C4-2B (cell line): Measurements from ENCODE around the gene ARHGEF2.
A peak's percentile ranks its signal among the peaks of the same experiment; 100 is the strongest.

ENCODE experiments used
- H3K27ac ChIP-seq: fragments of 450-650 bp; 2 replicates; pipeline ENCODE4 v1.5.1; 2017
- CTCF ChIP-seq: fragments of 450-650 bp; conservative IDR thresholded peaks from 2 replicates; pipeline ENCODE4 v1.5.1; 2017; ENCODE audit warnings: mild to moderate bottlenecking
- ZFX ChIP-seq: fragments of 450-650 bp; IDR thresholded peaks from 2 replicates; pipeline ENCODE4 v1.6.1; 2017

ARHGEF2 gene

GRCh38 chr1:155912056-155912536, 66.3 kb downstream of the ARHGEF2 start:
- TF ChIP-seq ZFX (no peak), CTCF (no peak)
- no peak overlapping the region; the same call in 1 of the 2 replicates for H3K27ac ChIP-seq

DNA sequence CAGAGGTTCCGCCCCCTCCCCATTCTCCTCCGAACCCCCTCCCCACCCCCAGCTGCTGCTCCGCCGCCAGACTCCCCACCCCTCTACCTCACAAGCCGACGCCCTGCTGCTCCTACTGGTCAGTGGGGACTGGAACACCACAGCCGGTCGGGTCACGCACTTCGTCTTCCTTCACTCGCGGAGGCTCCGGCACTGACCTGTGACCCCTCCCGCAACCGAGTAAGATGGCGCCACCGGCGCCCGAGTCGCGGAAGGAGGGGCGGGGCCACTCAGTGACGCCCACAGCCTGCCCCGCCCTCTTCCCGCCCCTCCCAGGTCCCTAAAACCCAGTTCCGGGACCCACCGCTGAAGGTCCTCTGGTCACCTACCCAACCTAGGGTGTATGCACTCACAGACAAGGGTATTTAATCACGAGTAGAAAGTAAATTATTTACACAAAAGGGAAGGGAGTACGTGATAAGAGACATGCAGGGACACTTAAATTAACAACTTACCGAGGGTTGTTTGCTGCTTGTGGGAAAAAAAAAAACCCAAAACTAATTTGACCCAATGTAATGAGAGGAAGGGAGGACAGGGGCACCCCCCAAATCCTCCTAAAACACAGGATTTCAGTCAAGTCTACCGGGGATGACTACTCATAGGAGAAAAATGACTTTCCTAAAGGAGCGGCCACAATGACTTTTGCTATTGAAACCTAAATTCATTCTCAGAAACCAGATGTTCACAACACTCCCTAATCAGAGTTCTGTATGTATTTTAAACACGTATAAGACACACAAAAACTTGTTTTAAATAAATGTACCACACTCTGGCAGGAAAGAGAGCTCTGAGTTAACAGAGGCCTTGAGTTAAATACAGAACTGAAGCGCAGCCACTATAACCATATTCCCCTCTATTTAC, 66.9 kb downstream of the ARHGEF2 start, which contains the start of gene RIT1:
RIT1 (minus strand) TSS at position 194 of the 900 bp plus-strand sequence. CDS start 588 bp downstream, outside the sequence.
- TF ChIP-seq CTCF (no peak), ZFX (no peak)
- H3K27ac ChIP-seq: peak within 1 kb of the TSS; percentile 67

DNA sequence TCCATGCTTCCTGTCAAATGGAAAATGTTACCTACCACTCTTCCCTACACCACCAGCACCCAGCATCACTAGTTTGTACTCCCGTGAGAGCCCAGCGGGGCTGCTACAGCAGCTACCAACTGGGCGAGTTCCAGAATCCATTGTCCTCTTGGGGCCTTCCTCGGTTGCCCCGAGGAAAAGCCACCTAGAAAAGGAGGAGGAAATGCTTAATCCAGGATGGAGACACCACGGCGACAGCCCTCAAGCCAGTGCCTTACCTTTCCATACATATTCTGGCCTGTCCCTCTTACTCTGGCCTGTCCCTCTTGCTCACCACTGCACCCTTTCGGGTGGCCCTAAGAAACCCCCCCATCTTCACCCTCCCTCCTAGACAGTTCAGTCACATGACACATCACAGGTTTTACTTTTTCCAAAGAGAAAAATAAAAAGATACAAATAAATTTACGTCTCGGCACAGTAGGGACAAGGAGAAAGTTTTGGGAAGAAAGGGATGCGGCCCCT, 67.7 kb downstream of the ARHGEF2 start:
- TF ChIP-seq CTCF (no peak), ZFX (no peak)
- peak overlapping the region; percentile 67 for H3K27ac ChIP-seq

- no peak for TF ChIP-seq ZFX
- no peak for TF ChIP-seq CTCF
- H3K27ac ChIP-seq: peak overlapping the region; percentile 40
Measured at GRCh38 chr1:155909894-155910293, 68.5 kb downstream of the ARHGEF2 start.

GRCh38 chr1:155904261-155904660, 74.1 kb downstream of the ARHGEF2 start:
- no peak overlapping the region for H3K27ac ChIP-seq
- no peak for TF ChIP-seq CTCF
- no peak for TF ChIP-seq ZFX

GRCh38 chr1:155900161-155900560, 78.2 kb downstream of the ARHGEF2 start:
- no peak overlapping the region for H3K27ac ChIP-seq
- no peak for TF ChIP-seq ZFX
- TF ChIP-seq CTCF: no peak

- no peak for TF ChIP-seq ZFX
- TF ChIP-seq CTCF: no peak
Measured at GRCh38 chr1:155899683-155900082, 78.7 kb downstream of the ARHGEF2 start.

More at GRCh38 chr1:155899683-155900082, 78.7 kb downstream of the ARHGEF2 start:
- no peak overlapping the region for H3K27ac ChIP-seq
